GM12873 (cell line): ENCODE data around the gene CCDC12.

Experiments
- CTCF ChIP-seq: IDR thresholded peaks from 2 replicates; pipeline ENCODE4 v1.5.1; 2012; ENCODE audit warnings: low read depth, mild to moderate bottlenecking, moderate library complexity, low read length, control low read depth; ENCODE audit not compliant: insufficient read depth; ENCODE audit errors: missing control alignments

The CCDC12 gene

GRCh38 chr3:46953234-46954010 lies 23.1 kb downstream of the CCDC12 start:
- TF ChIP-seq CTCF = peak; percentile 3

DNA sequence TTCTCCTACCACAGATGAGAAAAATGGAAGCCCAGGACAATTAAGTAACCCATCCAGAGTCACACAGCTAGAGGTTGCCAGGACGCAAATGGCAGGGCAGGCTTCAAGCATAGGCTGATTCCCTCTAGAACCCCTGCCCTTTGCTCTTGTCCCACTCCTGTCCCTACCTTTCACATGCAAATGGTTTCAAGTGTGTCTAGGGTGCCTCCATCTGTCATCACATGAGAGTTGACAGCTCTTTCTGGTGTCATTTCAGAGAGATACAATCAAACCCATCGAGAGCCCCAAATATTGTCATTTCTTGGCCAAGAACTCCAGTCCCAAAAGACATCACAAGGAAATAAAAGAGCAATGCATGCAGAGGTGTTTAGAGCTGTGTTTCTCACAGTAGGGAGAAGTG lies 23.7 kb downstream of the CCDC12 start:
- TF ChIP-seq CTCF = no peak

DNA sequence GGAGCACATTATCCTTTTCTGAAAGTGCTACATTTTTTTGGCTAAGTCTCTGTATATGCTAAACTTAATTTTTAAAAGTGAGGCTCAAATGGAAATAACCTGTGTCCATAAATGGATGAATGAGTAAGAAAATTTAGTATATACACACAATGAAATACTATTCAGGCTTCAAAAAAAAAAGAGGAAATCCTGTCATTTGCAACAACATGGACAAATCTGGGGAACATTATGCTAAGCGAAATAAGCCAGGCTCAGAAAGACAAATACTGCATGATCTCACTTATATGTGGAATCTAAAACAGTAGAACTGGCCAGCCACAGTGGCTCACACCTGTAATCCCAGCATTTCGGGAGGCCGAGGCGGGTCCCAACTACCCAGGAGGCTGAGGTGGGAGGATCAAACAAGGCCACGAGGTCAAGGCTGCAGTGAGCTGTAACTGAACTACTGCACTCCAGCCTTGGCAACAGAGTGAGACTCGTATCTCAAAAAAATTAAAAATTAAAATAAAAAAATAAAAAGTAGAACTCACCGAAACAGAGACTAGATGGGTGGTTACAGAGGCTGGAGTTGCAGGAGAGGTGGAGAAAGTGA lies 25.8 kb downstream of the CCDC12 start:
- no peak for TF ChIP-seq CTCF

- no peak for TF ChIP-seq CTCF
Measured at GRCh38 chr3:46950177-46950576, 26.4 kb downstream of the CCDC12 start.

- no peak for TF ChIP-seq CTCF
Measured at GRCh38 chr3:46948830-46949671, 27.5 kb downstream of the CCDC12 start.

- TF ChIP-seq CTCF = no peak
Measured at GRCh38 chr3:46947981-46948791, 28.4 kb downstream of the CCDC12 start.
